Activated CD8-positive, alpha-beta memory T cell treated with anti-CD3 and anti-CD28 coated beads, Interleukin-2, amount 10 ng/mL, durations not matched to agents 7 days and 5 days (primary cell): ENCODE results near the gene FAM20C. TPM values are rescaled to one million over a fixed set of nuclear protein-coding genes. Genes with fewer than 3 reads are reported as not detected.
"Not testable (repeated sequence)": the region's sequence is repeated elsewhere in the genome, so short reads cannot be mapped to it uniquely, and the experiment has no call there.

ENCODE experiments used
- ATAC-seq: fragments of 150-1000 bp; cut with Tn5 transposase; one replicate; pipeline ENCODE4 v1.10.0; 2021; ENCODE audit warnings: moderate library complexity
- CTCF ChIA-PET: fragments of 350-600 bp; sonication (Branson Sonifier 250); formaldehyde crosslinking; loops from one replicate; lab custom pipeline; 2021; ENCODE audit warnings: antibody characterized with exemption; lab: Charles Lee
- DNase-seq: peaks from one replicate; pipeline ENCODE4 v3.0.0-alpha.2; 2020
- H3K27ac Mint-ChIP-seq: one replicate; pipeline ENCODE4 v1.8.0; 2021; ENCODE audit warnings: mild to moderate bottlenecking, mixed read lengths
- H3K27me3 Mint-ChIP-seq: one replicate; pipeline ENCODE4 v1.8.0; 2021; ENCODE audit warnings: mixed read lengths
- H3K36me3 Mint-ChIP-seq: one replicate; pipeline ENCODE4 v1.8.0; 2021; ENCODE audit warnings: mild to moderate bottlenecking, mixed read lengths
- H3K4me1 Mint-ChIP-seq: one replicate; pipeline ENCODE4 v1.8.0; 2021; ENCODE audit warnings: mixed read lengths
- H3K4me3 Mint-ChIP-seq: one replicate; pipeline ENCODE4 v1.8.0; 2021; ENCODE audit warnings: mild to moderate bottlenecking, moderate library complexity, mixed read lengths
- H3K9me3 Mint-ChIP-seq: one replicate; pipeline ENCODE4 v1.8.0; 2022; ENCODE audit warnings: low read depth, mixed read lengths
- total RNA-seq, 2 experiments: library from RNA; stranded (reverse); gene quantifications; one replicate each; pipeline ENCODE4 v1.2.3, GENCODE V29; 2021

FAM20C gene
- total RNA-seq, 2 experiments from 2014 or later: 0.45 to 0.73 TPM

GRCh38 chr7:261341-262250 lies 69.2 kb downstream of the FAM20C start:
- Mint-ChIP-seq H3K4me1 (peaks cover 6% of the 10 kb centered on the region), H3K27me3 (no peaks in the 10 kb centered on the region), H3K27ac (no peak overlapping the region), H3K9me3 (peaks cover 4% of the 10 kb centered on the region), H3K4me3 (no peak overlapping the region), H3K36me3 (peaks cover 3% of the 10 kb centered on the region)
- CTCF ChIA-PET: no interaction called here
- no peak for ATAC-seq
- DNase-seq: no peak

- DNase-seq (no peak), ATAC-seq (no peak)
- CTCF ChIA-PET: no interaction called here
- H3K27ac Mint-ChIP-seq: no peak overlapping the region
- no peaks in the 10 kb centered on the region for H3K27me3 Mint-ChIP-seq
- H3K9me3 Mint-ChIP-seq: peaks cover 4% of the 10 kb centered on the region
- H3K36me3 Mint-ChIP-seq: peaks cover 3% of the 10 kb centered on the region
- H3K4me3 Mint-ChIP-seq: no peak overlapping the region
- peaks cover 6% of the 10 kb centered on the region for H3K4me1 Mint-ChIP-seq
Measured at GRCh38 chr7:262251-262572, 69.8 kb downstream of the FAM20C start.

GRCh38 chr7:262631-263311 lies 70.4 kb downstream of the FAM20C start:
- H3K4me3 Mint-ChIP-seq, H3K27ac Mint-ChIP-seq, ATAC-seq, CTCF ChIA-PET, H3K27me3 Mint-ChIP-seq, H3K9me3 Mint-ChIP-seq, H3K4me1 Mint-ChIP-seq, H3K36me3 Mint-ChIP-seq: not testable (repeated sequence)
- peak; percentile 89 for DNase-seq

- H3K9me3 Mint-ChIP-seq, H3K4me3 Mint-ChIP-seq, H3K27me3 Mint-ChIP-seq, H3K36me3 Mint-ChIP-seq, H3K27ac Mint-ChIP-seq, H3K4me1 Mint-ChIP-seq: not testable (repeated sequence)
- peak; percentile 56 for ATAC-seq
- DNase-seq: peak; percentile 57
- CTCF ChIA-PET: interaction anchor here (0.8 to 1.3 kb wide), 5 partner anchors 14 to 1244 kb away, joined by 3 to 5 read pairs (median 3); no protein-coding TSS in a partner anchor
Measured at GRCh38 chr7:263483-264351, 71.3 kb downstream of the FAM20C start.

GRCh38 chr7:264541-265191 lies 72.3 kb downstream of the FAM20C start:
- Mint-ChIP-seq H3K9me3 (peaks cover 4% of the 10 kb centered on the region), H3K36me3 (peaks cover 3% of the 10 kb centered on the region), H3K27me3 (no peaks in the 10 kb centered on the region), H3K4me1 (peaks cover 6% of the 10 kb centered on the region), H3K27ac (no peak overlapping the region), H3K4me3 (no peak overlapping the region)
- CTCF ChIA-PET: interaction anchor here (0.8 to 1.3 kb wide), 5 partner anchors 13 to 1243 kb away, joined by 3 to 5 read pairs (median 3); no protein-coding TSS in a partner anchor
- DNase-seq (no peak), ATAC-seq (no peak)

- no peak overlapping the region for H3K4me3 Mint-ChIP-seq
- H3K27ac Mint-ChIP-seq: no peak overlapping the region
- H3K9me3 Mint-ChIP-seq: peaks cover 4% of the 10 kb centered on the region
- H3K36me3 Mint-ChIP-seq: peaks cover 3% of the 10 kb centered on the region
- peaks cover 6% of the 10 kb centered on the region for H3K4me1 Mint-ChIP-seq
- DNase-seq (no peak), ATAC-seq (no peak)
- H3K27me3 Mint-ChIP-seq: no peaks in the 10 kb centered on the region
- CTCF ChIA-PET: no interaction called here
Measured at GRCh38 chr7:265192-265997, 73.0 kb downstream of the FAM20C start.

GRCh38 chr7:265998-266850 lies 73.9 kb downstream of the FAM20C start:
- CTCF ChIA-PET: interaction anchor here (1.2 kb wide), 1 partner anchor 12 kb away, joined by 3 read pairs; no protein-coding TSS in a partner anchor
- H3K9me3 Mint-ChIP-seq: peaks cover 4% of the 10 kb centered on the region
- no peak overlapping the region for H3K4me3 Mint-ChIP-seq
- ATAC-seq (no peak), DNase-seq (no peak)
- H3K27me3 Mint-ChIP-seq: no peaks in the 10 kb centered on the region
- peaks cover 3% of the 10 kb centered on the region for H3K36me3 Mint-ChIP-seq
- peaks cover 6% of the 10 kb centered on the region for H3K4me1 Mint-ChIP-seq
- no peak overlapping the region for H3K27ac Mint-ChIP-seq

GRCh38 chr7:266851-267840 lies 74.8 kb downstream of the FAM20C start:
- Mint-ChIP-seq H3K9me3 (peaks cover 4% of the 10 kb centered on the region), H3K27ac (no peak overlapping the region), H3K36me3 (peaks cover 3% of the 10 kb centered on the region), H3K4me1 (peaks cover 6% of the 10 kb centered on the region), H3K4me3 (no peak overlapping the region), H3K27me3 (no peaks in the 10 kb centered on the region)
- ATAC-seq: no peak
- CTCF ChIA-PET: interaction anchor here (1.2 kb wide), 1 partner anchor 11 kb away, joined by 3 read pairs; no protein-coding TSS in a partner anchor
- no peak for DNase-seq

- no peak for ATAC-seq
- no peaks in the 10 kb centered on the region for H3K4me1 Mint-ChIP-seq
- CTCF ChIA-PET: no interaction called here
- H3K36me3 Mint-ChIP-seq: no peaks in the 10 kb centered on the region
- DNase-seq: no peak
- H3K9me3 Mint-ChIP-seq: peaks cover 4% of the 10 kb centered on the region
- no peaks in the 10 kb centered on the region for H3K27me3 Mint-ChIP-seq
- no peak overlapping the region for H3K27ac Mint-ChIP-seq
- H3K4me3 Mint-ChIP-seq: no peak overlapping the region
Measured at GRCh38 chr7:268991-269390, 76.6 kb downstream of the FAM20C start.

GRCh38 chr7:269721-270120 lies 77.3 kb downstream of the FAM20C start:
- Mint-ChIP-seq H3K9me3 (peaks cover 7% of the 10 kb centered on the region), H3K4me3 (no peak overlapping the region), H3K27ac (no peak overlapping the region), H3K27me3 (peaks cover 2% of the 10 kb centered on the region), H3K36me3 (no peaks in the 10 kb centered on the region), H3K4me1 (no peaks in the 10 kb centered on the region)
- CTCF ChIA-PET: no interaction called here
- ATAC-seq: no peak
- no peak for DNase-seq
